Brain microvascular endothelial cell (primary cell): ENCODE results near the gene MYO7A.

Source experiments
- DNase-seq: peaks from one replicate; pipeline ENCODE4 v3.0.0-alpha.2; 2020
- H3K27ac ChIP-seq: fragments of 250-450 bp; sonication (Bioruptor Pico); 2 replicates; pipeline ENCODE4 v1.5.1; 2020; ENCODE audit warnings: mild to moderate bottlenecking, moderate library complexity
- H3K27me3 ChIP-seq: fragments of 250-450 bp; sonication (Bioruptor Pico); replicated peaks from 2 replicates; pipeline ENCODE4 v1.5.1; 2020; ENCODE audit warnings: mild to moderate bottlenecking
- H3K36me3 ChIP-seq: fragments of 250-450 bp; sonication (Bioruptor Pico); replicated peaks from 2 replicates; pipeline ENCODE4 v1.5.1; 2020; ENCODE audit warnings: mild to moderate bottlenecking
- H3K4me3 ChIP-seq: 2 replicates; pipeline ENCODE4 v1.5.1; 2011; ENCODE audit warnings: low read depth, mild to moderate bottlenecking, control low read depth, low read length, moderate library complexity
- CTCF ChIP-seq: IDR thresholded peaks from 2 replicates; pipeline ENCODE4 v1.5.1; 2011; ENCODE audit warnings: low read depth, mild to moderate bottlenecking, moderate library complexity, low read length, control low read depth, inconsistent platforms; ENCODE audit errors: missing control alignments
- in situ Hi-C: cut with HindIII; loops from 2 replicates; pipeline ENCODE4 v1.10.0; 2017; ENCODE audit warnings: low sequenced_read_pairs, low pct_ligation_motif_present

Gene MYO7A

GRCh38 chr11:77113382-77114088 is 14.5 kb upstream of the MYO7A start:
- no peak for DNase-seq
- in situ Hi-C loops: no loop called here
- TF ChIP-seq CTCF: peak; percentile 87
- peaks cover 2% of the 10 kb centered on the region for H3K36me3 ChIP-seq
- no peak overlapping the region for H3K4me3 ChIP-seq
- no peak overlapping the region for H3K27ac ChIP-seq
- H3K27me3 ChIP-seq: no peaks in the 10 kb centered on the region

- Histone ChIP-seq H3K27ac (no peak overlapping the region), H3K4me3 (no peak overlapping the region), H3K36me3 (peaks cover 2% of the 10 kb centered on the region), H3K27me3 (no peaks in the 10 kb centered on the region)
- in situ Hi-C loops: no loop called here
- TF ChIP-seq CTCF: no peak
- no peak for DNase-seq
Measured at GRCh38 chr11:77114089-77114463, 14.0 kb upstream of the MYO7A start.

GRCh38 chr11:77115181-77115611 is 12.8 kb upstream of the MYO7A start:
- in situ Hi-C loops: no loop called here
- no peaks in the 10 kb centered on the region for H3K27me3 ChIP-seq
- H3K27ac ChIP-seq: no peak overlapping the region
- peak; percentile 61 for TF ChIP-seq CTCF
- no peak for DNase-seq
- no peak overlapping the region for H3K4me3 ChIP-seq
- peaks cover 2% of the 10 kb centered on the region for H3K36me3 ChIP-seq

GRCh38 chr11:77115956-77116355 is 12.1 kb upstream of the MYO7A start:
- no peak for DNase-seq
- TF ChIP-seq CTCF: no peak
- H3K27me3 ChIP-seq: no peaks in the 10 kb centered on the region
- H3K4me3 ChIP-seq: no peak overlapping the region
- no peak overlapping the region for H3K27ac ChIP-seq
- H3K36me3 ChIP-seq: peaks cover 5% of the 10 kb centered on the region
- in situ Hi-C loops: no loop called here

- no peak overlapping the region for H3K27ac ChIP-seq
- in situ Hi-C loops: no loop called here
- H3K27me3 ChIP-seq: no peaks in the 10 kb centered on the region
- H3K36me3 ChIP-seq: peaks cover 6% of the 10 kb centered on the region
- DNase-seq: no peak
- no peak overlapping the region for H3K4me3 ChIP-seq
- TF ChIP-seq CTCF: no peak
Measured at GRCh38 chr11:77117492-77117891, 10.6 kb upstream of the MYO7A start.

- in situ Hi-C loops: no loop called here
- Histone ChIP-seq H3K36me3 (peaks cover 11% of the 10 kb centered on the region), H3K27ac (no peak overlapping the region), H3K4me3 (no peak overlapping the region), H3K27me3 (no peaks in the 10 kb centered on the region)
- DNase-seq: no peak
- TF ChIP-seq CTCF: no peak
Measured at GRCh38 chr11:77118086-77118485, 10.0 kb upstream of the MYO7A start.
